Measurements from ENCODE around the gene MRPL18. TPM values are rescaled to one million over a fixed set of nuclear protein-coding genes. Genes with fewer than 3 reads are reported as not detected.

MRPL18 gene
- total RNA-seq (2022; extraction: Qiagen RNA extraction), result 76.5 to 102 TPM (median 87.7 TPM) in 5 replicates

GRCh38 chr6:159790149-159790955 lies at the start of gene MRPL18:
Gene MRPL18 (plus strand): TSS chr6:159790467. CDS start chr6:159790588, 121 bp downstream.

DNA sequence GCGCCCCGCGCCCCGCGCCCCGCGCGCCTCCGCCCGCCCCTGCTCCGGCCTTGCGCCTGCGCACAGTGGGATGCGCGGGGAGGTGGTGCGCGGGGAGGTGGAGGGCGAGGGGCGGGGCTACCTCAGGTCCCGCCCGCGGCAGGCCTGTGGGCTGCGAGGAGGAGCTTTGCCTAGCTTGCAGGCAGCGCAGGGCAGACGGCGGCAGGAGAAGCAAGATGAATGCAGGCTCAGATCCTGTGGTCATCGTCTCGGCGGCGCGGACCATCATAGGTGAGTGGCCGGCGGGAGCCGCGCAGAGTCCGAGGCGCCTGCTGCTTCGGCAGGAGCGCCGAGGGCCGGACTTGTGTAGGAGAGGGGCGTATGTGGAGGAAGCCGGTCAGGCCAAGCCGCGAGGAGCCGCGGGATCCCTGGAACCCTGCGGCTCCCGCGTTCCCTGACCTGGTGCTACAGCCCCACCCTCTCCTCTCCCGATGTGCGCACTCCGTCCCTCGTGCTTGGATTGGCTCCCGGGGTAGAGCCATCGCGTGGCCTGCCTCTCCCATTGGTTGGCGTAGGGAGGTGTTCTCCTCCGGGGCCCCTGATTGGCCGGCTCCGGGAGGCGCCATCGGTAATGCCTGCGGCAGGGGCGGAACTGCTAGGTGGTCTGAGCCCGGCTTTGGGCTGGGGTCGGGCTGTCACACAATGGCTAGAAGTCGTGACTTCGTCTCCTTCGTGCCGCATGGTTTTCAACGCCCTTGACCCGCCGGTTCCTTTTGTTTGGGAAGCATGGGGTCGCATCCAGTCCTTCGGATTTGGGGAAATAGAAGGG lies 28.2 kb upstream of the MRPL18 start, which contains the start of gene ACAT2:
Gene ACAT2, plus strand, starts transcription at position 173 of the 808 bp plus-strand sequence. Its CDS starts 43 bp downstream, at position 216.

GRCh38 chr6:159789377-159790148 lies 704 bp upstream of the MRPL18 start, which contains the start of gene TCP1:
Gene TCP1 (minus strand): TSS chr6:159789602. CDS start chr6:159789468, 134 bp downstream.

DNA sequence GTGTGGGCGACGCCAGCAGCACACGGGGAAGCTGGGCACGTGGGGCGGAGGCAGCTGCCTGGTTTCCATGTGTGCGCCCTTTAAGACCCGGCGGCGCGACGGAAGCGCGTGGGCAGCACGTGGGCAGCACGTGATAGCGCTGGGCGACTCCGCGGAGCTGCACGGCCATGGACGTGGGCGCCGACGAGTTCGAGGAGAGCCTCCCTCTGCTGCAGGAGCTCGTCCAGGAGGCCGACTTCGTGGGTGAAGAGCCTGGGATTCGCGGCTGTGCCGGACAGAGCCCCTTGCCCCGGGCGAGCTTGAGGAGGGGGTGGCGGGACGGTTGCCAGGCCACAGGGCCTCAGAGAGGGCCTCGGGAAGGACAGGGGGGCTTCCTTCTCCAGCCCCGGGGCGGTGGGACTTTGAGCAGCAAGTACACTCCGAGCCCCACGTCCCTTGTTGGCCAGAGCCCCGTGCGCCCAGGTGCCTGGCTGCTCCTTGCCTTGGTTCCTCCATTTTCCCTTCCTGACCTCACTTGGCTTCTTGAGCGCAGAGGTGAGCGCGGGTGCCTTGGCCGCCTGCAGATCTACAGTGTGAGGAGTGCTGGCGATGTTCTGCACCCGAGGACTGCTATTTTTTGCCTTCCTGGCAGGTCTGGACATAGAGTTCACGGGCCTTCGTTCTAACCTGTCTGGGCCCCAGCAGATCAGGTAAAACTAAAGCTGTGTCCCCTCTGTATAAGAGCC lies 10.0 kb downstream of the MRPL18 start, which contains the start of gene PNLDC1:
Gene PNLDC1, plus strand, starts transcription at position 136 of the 725 bp plus-strand sequence. Its CDS starts 32 bp downstream, at position 168.

Other genes with a start within 250 kb of the MRPL18 start
- 164 to 212 TPM (median 181 TPM) in 5 replicates for gene SOD2, start 97.2 kb upstream of the MRPL18 start, total RNA-seq (2022; extraction: Qiagen RNA extraction)
- 66.1 to 69.9 TPM (median 68.9 TPM) in 5 replicates for gene WTAP, start 63.0 kb upstream of the MRPL18 start, total RNA-seq (2022; extraction: Qiagen RNA extraction)
- 26.4 to 29.8 TPM (median 28.5 TPM) in 5 replicates for gene ACAT2, start 28.4 kb upstream of the MRPL18 start, total RNA-seq (2022; extraction: Qiagen RNA extraction)
- gene TCP1, start 865 bp upstream of the MRPL18 start, total RNA-seq (2022; extraction: Qiagen RNA extraction), result 210 to 241 TPM (median 222 TPM) in 5 replicates
- gene PNLDC1, start 9.8 kb downstream of the MRPL18 start, total RNA-seq (2022; extraction: Qiagen RNA extraction), result 0.10 TPM in 1 of 5 replicates, not detected in the others
- 0.01 TPM in 1 of 5 replicates, not detected in the others for gene MAS1, start 100.5 kb downstream of the MRPL18 start, total RNA-seq (2022; extraction: Qiagen RNA extraction)
- gene IGF2R, start 178.6 kb downstream of the MRPL18 start, total RNA-seq (2022; extraction: Qiagen RNA extraction), result 26.5 to 33.4 TPM (median 29.9 TPM) in 5 replicates